HCT116 (cell line): ENCODE data around the gene G6PC2. TPM values are rescaled to one million over a fixed set of nuclear protein-coding genes. Genes with fewer than 3 reads are reported as not detected.

ENCODE experiments used
- ATAC-seq: fragments of 200-7000 bp; cut with Tn5 transposase; 2 replicates; pipeline ENCODE4 v1.9.1; 2020; ENCODE audit warnings: mild to moderate bottlenecking, moderate library complexity
- BruUV-seq: library from RNA; stranded (reverse); fragments of 400-500 nt; replicated peaks from 2 replicates; lab custom pipeline; 2021; lab: Mats Ljungman, UMichigan
- CTCF ChIA-PET: fragments of 300-600 bp; sonication (Branson Sonifier 250); formaldehyde crosslinking; loops from one replicate; lab custom pipeline; 2021; ENCODE audit warnings: antibody characterized with exemption; lab: Charles Lee
- POLR2A ChIA-PET: fragments of 300-600, 350-600 bp; sonication (Branson Sonifier 250); formaldehyde crosslinking; loops from one replicate; lab custom pipeline; 2021; ENCODE audit warnings: antibody characterized with exemption; lab: Charles Lee
- RAD21 ChIA-PET, 2 experiments: fragments of 300-600 bp; sonication (Branson Sonifier 250); formaldehyde crosslinking; loops; one replicate each; lab custom pipeline; 2023; ENCODE audit warnings: low total read pairs in 2 of 2; ENCODE audit not compliant: uncharacterized antibody in 2 of 2, unreplicated experiment in 2 of 2, low non-redundant PET in 1 of 2; lab: Charles Lee
- DNase-seq: peaks from one replicate; pipeline ENCODE4 v3.0.0-alpha.2; 2010; ENCODE audit warnings: low read depth, low spot score
- H2AFZ ChIP-seq: fragments of 200-600 bp; shearing (Covaris generic), sonication (generic); 2 replicates; pipeline ENCODE4 v1.6.1; 2017; ENCODE audit warnings: low read depth, mixed run types, mixed read lengths, antibody characterized with exemption, low read length; ENCODE audit not compliant: poor library complexity, severe bottlenecking
- H3K27ac ChIP-seq: 2 replicates; pipeline ENCODE4 v1.5.1; 2012; ENCODE audit warnings: low read depth, low read length
- H3K27me3 ChIP-seq: fragments of 200-600 bp; sonication (generic); 2 replicates; pipeline ENCODE4 v1.6.1; 2016; ENCODE audit warnings: mixed run types, low read length, mixed read lengths; ENCODE audit not compliant: insufficient read depth
- H3K36me3 ChIP-seq, 2 experiments: fragments of 200-500 bp in 1 of 2; fragments of 200-600 bp in 1 of 2; sonication (Bioruptor generic) in 1 of 2; sonication (generic) in 1 of 2; 2 replicates each; pipeline versions ENCODE4 v1.5.1 to v1.6.1; 2014 to 2016; ENCODE audit warnings: low read length in 2 of 2, inconsistent platforms in 1 of 2, mixed read lengths in 1 of 2, mixed run types in 1 of 2; ENCODE audit not compliant: insufficient read depth in 2 of 2, control insufficient read depth in 1 of 2
- H3K4me1 ChIP-seq, 2 experiments: fragments of 200-600 bp in 1 of 2; sonication (generic) in 1 of 2; 2 replicates each; pipeline versions ENCODE4 v1.5.1 to v1.6.1; 2012 to 2017; ENCODE audit warnings: low read length in 2 of 2, inconsistent platforms in 1 of 2, mild to moderate bottlenecking in 1 of 2, mixed read lengths in 1 of 2, mixed run types in 1 of 2, moderate library complexity in 1 of 2; ENCODE audit not compliant: insufficient read depth in 2 of 2, control insufficient read depth in 1 of 2
- H3K4me2 ChIP-seq: fragments of 200-600 bp; sonication (generic); 2 replicates; pipeline ENCODE4 v1.6.1; 2017; ENCODE audit warnings: mixed run types, low read length, mixed read lengths
- H3K4me3 ChIP-seq, 2 experiments: fragments of 200-600 bp in 1 of 2; sonication (generic) in 1 of 2; replicated peaks in 1 of 2; 2 replicates each; pipeline ENCODE4 v1.5.1; 2011 to 2016; ENCODE audit warnings: low read length in 2 of 2, control low read depth in 1 of 2, low read depth in 1 of 2, mild to moderate bottlenecking in 1 of 2, mixed read lengths in 1 of 2, mixed run types in 1 of 2
- H3K79me2 ChIP-seq: fragments of 200-600 bp; sonication (generic); 2 replicates; pipeline ENCODE4 v1.6.1; 2017; ENCODE audit warnings: mild to moderate bottlenecking, mixed run types, low read length, moderate library complexity, mixed read lengths; ENCODE audit not compliant: insufficient read depth
- H3K9ac ChIP-seq: fragments of 200-600 bp; sonication (generic); 2 replicates; pipeline ENCODE4 v1.6.1; 2016; ENCODE audit warnings: low read length, mixed read lengths
- H3K9me2 ChIP-seq: fragments of 200-600 bp; sonication (generic), shearing (Covaris generic); 2 replicates; pipeline ENCODE4 v1.6.1; 2017; ENCODE audit warnings: mixed run types, mild to moderate bottlenecking, moderate library complexity; ENCODE audit not compliant: insufficient read depth
- H3K9me3 ChIP-seq, 2 experiments: fragments of 200-500 bp in 1 of 2; fragments of 200-600 bp in 1 of 2; sonication (Bioruptor generic) in 1 of 2; sonication (generic) in 1 of 2; 2 replicates each; pipeline ENCODE4 v1.6.1; 2014 to 2017; ENCODE audit warnings: low read length in 2 of 2, mixed read lengths in 2 of 2, inconsistent platforms in 1 of 2, low read depth in 1 of 2, mild to moderate bottlenecking in 1 of 2, mixed run types in 1 of 2, moderate library complexity in 1 of 2; ENCODE audit not compliant: control insufficient read depth in 1 of 2, insufficient read depth in 1 of 2
- H4K20me1 ChIP-seq: fragments of 200-600 bp; sonication (generic), shearing (Covaris generic); 2 replicates; pipeline ENCODE4 v1.6.1; 2017; ENCODE audit warnings: mixed run types, mild to moderate bottlenecking, moderate library complexity; ENCODE audit not compliant: insufficient read depth
- CBX3 ChIP-seq: IDR thresholded peaks from 2 replicates; pipeline ENCODE4 v1.6.1; 2012; ENCODE audit warnings: low read depth
- CEBPB ChIP-seq: IDR thresholded peaks from 2 replicates; pipeline ENCODE4 v1.6.1; 2012; ENCODE audit warnings: low read depth
- EZH2 ChIP-seq: fragments of 200-600 bp; sonication (generic); IDR thresholded peaks from 2 replicates; pipeline ENCODE4 v1.6.1; 2017; ENCODE audit warnings: antibody characterized with exemption, mixed run types
- EZH2phosphoT487 ChIP-seq: fragments of 200-600 bp; IDR thresholded peaks from 2 replicates; pipeline ENCODE4 v1.6.1; 2018; ENCODE audit warnings: antibody characterized with exemption, borderline replicate concordance
- FOSL1 ChIP-seq: IDR thresholded peaks from 2 replicates; pipeline ENCODE4 v1.6.1; 2012; ENCODE audit warnings: low read depth
- JUND ChIP-seq: IDR thresholded peaks from 2 replicates; pipeline ENCODE4 v1.6.1; 2012
- POLR2A ChIP-seq: IDR thresholded peaks from 2 replicates; pipeline ENCODE4 v1.7.0; 2011; ENCODE audit warnings: borderline replicate concordance; ENCODE audit not compliant: insufficient read depth, insufficient read length; ENCODE audit errors: extremely low read depth
- POLR2AphosphoS5 ChIP-seq: IDR thresholded peaks from 2 replicates; pipeline ENCODE4 v1.6.1; 2011; ENCODE audit warnings: mild to moderate bottlenecking, low read depth, low read length, moderate library complexity
- RAD21 ChIP-seq: IDR thresholded peaks from 2 replicates; pipeline ENCODE4 v1.6.1; 2012; ENCODE audit warnings: low read depth, mild to moderate bottlenecking
- SIN3A ChIP-seq: IDR thresholded peaks from 2 replicates; pipeline ENCODE4 v1.6.1; 2012; ENCODE audit warnings: low read depth
- SP1 ChIP-seq: IDR thresholded peaks from 2 replicates; pipeline ENCODE4 v1.6.1; 2012; ENCODE audit warnings: low read depth
- SRF ChIP-seq: IDR thresholded peaks from 2 replicates; pipeline ENCODE4 v1.6.1; 2012; ENCODE audit warnings: low read depth
- YY1 ChIP-seq: IDR thresholded peaks from 2 replicates; pipeline ENCODE4 v1.6.1; 2011; ENCODE audit warnings: low read length, low read depth, moderate library complexity, mild to moderate bottlenecking; ENCODE audit not compliant: insufficient replicate concordance; ENCODE audit errors: extremely low read depth
- ZFX ChIP-seq: fragments of 450-650 bp; IDR thresholded peaks from 2 replicates; pipeline ENCODE4 v1.6.1; 2017
- ZNF274 ChIP-seq: fragments of 200-500 bp; sonication (Bioruptor generic); IDR thresholded peaks from 2 replicates; pipeline ENCODE4 v1.6.1; 2014; ENCODE audit warnings: mild to moderate bottlenecking, low read depth, low read length, inconsistent platforms
- intact Hi-C: fragments of 100-400 bp; cut with micrococcal nuclease; formaldehyde crosslinking; loops from 2 replicates; pipeline ENCODE4 v1.10.0; 2022
- total RNA-seq: library from RNA; stranded (reverse); gene quantifications from one replicate; pipeline ENCODE4 v1.2.1, GENCODE V29; 2021; ENCODE audit not compliant: unreplicated experiment
- TF ChIP-seq, protein P1 (sequence below): IDR thresholded peaks from 2 replicates; pipeline ENCODE4 v1.6.1; 2012
- TF ChIP-seq, protein P2 (sequence below): IDR thresholded peaks from 2 replicates; pipeline ENCODE4 v1.6.1; 2011; ENCODE audit warnings: mild to moderate bottlenecking, low read length, moderate library complexity; ENCODE audit not compliant: insufficient replicate concordance; ENCODE audit errors: extremely low read depth
- TF ChIP-seq, protein P3 (sequence below): IDR thresholded peaks from 2 replicates; pipeline ENCODE4 v1.6.1; 2012
- TF ChIP-seq, protein P4 (sequence below): IDR thresholded peaks from 2 replicates; pipeline ENCODE4 v1.6.1; 2012; ENCODE audit warnings: low read depth
- TF ChIP-seq, protein P5 (sequence below), 3 experiments: fragments of 200-600 bp in 1 of 3; sonication (generic) in 1 of 3; IDR thresholded peaks in 2 of 3; conservative IDR thresholded peaks in 1 of 3; 2 replicates each; pipeline ENCODE4 v1.5.1; 2012 to 2017; ENCODE audit warnings: low read depth in 2 of 3, low read length in 2 of 3, antibody characterized with exemption in 1 of 3, borderline replicate concordance in 1 of 3, control low read depth in 1 of 3, mild to moderate bottlenecking in 1 of 3, mixed read lengths in 1 of 3, mixed run types in 1 of 3, moderate library complexity in 1 of 3; ENCODE audit not compliant: insufficient read depth in 1 of 3

Gene G6PC2
- total RNA-seq, 1 experiment from 2014 or later: not detected

DNA sequence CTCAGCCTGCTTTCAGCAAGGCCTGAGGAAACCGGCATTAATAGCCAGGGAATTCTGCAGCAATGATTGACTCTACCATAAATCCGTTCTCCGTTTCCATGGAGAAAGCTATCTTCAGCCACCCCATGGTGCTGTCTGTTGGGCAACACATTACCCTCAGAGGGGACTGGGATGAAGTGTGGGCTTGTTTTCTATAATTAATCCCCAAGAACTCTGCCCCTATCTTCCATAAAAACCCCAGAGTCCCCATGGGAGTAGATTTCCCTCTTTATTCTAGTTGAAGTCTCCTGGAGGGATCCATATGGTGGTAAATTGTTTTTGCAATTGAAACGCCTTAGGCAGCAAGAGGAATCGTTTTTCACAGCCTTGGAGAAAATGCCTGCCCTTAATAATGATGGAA lies 9.2 kb downstream of the G6PC2 start:
- RAD21 ChIA-PET: no interaction called here
- DNase-seq (no peak), ATAC-seq (no peak)
- Histone ChIP-seq H3K4me1 (no peaks in the 10 kb centered on the region), H3K79me2 (no peaks in the 10 kb centered on the region), H3K4me3 (no peak overlapping the region), H3K9ac (no peak overlapping the region), H3K4me2 (no peak overlapping the region), H3K9me2 (no peaks in the 10 kb centered on the region), H3K36me3 (no peaks in the 10 kb centered on the region), H3K27me3 (no peaks in the 10 kb centered on the region), H3K9me3 (peaks cover 0 to under 1% of the 10 kb centered on the region in 2 experiments; a peak in 1 of 4 replicates), H2AFZ (no peak overlapping the region), H3K27ac (no peak overlapping the region), H4K20me1 (no peaks in the 10 kb centered on the region)
- TF ChIP-seq JUND (no peak), EZH2 (no peak), FOSL1 (no peak), EZH2phosphoT487 (no peak), ZFX (no peak), POLR2A (no peak), SRF (no peak), ZNF274 (no peak), CEBPB (no peak), SP1 (no peak), RAD21 (no peak), CBX3 (no peak), POLR2AphosphoS5 (no peak), YY1 (no peak), SIN3A (no peak)
- TF ChIP-seq, protein P1, sequence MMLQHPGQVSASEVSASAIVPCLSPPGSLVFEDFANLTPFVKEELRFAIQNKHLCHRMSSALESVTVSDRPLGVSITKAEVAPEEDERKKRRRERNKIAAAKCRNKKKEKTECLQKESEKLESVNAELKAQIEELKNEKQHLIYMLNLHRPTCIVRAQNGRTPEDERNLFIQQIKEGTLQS: no peak
- TF ChIP-seq, protein P2, sequence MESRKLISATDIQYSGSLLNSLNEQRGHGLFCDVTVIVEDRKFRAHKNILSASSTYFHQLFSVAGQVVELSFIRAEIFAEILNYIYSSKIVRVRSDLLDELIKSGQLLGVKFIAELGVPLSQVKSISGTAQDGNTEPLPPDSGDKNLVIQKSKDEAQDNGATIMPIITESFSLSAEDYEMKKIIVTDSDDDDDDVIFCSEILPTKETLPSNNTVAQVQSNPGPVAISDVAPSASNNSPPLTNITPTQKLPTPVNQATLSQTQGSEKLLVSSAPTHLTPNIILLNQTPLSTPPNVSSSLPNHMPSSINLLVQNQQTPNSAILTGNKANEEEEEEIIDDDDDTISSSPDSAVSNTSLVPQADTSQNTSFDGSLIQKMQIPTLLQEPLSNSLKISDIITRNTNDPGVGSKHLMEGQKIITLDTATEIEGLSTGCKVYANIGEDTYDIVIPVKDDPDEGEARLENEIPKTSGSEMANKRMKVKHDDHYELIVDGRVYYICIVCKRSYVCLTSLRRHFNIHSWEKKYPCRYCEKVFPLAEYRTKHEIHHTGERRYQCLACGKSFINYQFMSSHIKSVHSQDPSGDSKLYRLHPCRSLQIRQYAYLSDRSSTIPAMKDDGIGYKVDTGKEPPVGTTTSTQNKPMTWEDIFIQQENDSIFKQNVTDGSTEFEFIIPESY: no peak
- TF ChIP-seq, protein P3, sequence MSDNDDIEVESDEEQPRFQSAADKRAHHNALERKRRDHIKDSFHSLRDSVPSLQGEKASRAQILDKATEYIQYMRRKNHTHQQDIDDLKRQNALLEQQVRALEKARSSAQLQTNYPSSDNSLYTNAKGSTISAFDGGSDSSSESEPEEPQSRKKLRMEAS: no peak
- TF ChIP-seq, protein P4, sequence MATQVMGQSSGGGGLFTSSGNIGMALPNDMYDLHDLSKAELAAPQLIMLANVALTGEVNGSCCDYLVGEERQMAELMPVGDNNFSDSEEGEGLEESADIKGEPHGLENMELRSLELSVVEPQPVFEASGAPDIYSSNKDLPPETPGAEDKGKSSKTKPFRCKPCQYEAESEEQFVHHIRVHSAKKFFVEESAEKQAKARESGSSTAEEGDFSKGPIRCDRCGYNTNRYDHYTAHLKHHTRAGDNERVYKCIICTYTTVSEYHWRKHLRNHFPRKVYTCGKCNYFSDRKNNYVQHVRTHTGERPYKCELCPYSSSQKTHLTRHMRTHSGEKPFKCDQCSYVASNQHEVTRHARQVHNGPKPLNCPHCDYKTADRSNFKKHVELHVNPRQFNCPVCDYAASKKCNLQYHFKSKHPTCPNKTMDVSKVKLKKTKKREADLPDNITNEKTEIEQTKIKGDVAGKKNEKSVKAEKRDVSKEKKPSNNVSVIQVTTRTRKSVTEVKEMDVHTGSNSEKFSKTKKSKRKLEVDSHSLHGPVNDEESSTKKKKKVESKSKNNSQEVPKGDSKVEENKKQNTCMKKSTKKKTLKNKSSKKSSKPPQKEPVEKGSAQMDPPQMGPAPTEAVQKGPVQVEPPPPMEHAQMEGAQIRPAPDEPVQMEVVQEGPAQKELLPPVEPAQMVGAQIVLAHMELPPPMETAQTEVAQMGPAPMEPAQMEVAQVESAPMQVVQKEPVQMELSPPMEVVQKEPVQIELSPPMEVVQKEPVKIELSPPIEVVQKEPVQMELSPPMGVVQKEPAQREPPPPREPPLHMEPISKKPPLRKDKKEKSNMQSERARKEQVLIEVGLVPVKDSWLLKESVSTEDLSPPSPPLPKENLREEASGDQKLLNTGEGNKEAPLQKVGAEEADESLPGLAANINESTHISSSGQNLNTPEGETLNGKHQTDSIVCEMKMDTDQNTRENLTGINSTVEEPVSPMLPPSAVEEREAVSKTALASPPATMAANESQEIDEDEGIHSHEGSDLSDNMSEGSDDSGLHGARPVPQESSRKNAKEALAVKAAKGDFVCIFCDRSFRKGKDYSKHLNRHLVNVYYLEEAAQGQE: no peak
- TF ChIP-seq, protein P5, sequence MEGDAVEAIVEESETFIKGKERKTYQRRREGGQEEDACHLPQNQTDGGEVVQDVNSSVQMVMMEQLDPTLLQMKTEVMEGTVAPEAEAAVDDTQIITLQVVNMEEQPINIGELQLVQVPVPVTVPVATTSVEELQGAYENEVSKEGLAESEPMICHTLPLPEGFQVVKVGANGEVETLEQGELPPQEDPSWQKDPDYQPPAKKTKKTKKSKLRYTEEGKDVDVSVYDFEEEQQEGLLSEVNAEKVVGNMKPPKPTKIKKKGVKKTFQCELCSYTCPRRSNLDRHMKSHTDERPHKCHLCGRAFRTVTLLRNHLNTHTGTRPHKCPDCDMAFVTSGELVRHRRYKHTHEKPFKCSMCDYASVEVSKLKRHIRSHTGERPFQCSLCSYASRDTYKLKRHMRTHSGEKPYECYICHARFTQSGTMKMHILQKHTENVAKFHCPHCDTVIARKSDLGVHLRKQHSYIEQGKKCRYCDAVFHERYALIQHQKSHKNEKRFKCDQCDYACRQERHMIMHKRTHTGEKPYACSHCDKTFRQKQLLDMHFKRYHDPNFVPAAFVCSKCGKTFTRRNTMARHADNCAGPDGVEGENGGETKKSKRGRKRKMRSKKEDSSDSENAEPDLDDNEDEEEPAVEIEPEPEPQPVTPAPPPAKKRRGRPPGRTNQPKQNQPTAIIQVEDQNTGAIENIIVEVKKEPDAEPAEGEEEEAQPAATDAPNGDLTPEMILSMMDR (IDR thresholded peaks at IDR 0.05 in 2 of 3, conservative IDR thresholded peaks at IDR 0.05 in 1 of 3; ENCODE audit: borderline replicate concordance in 1 of 3, insufficient read depth in 1 of 3, low read depth in 2 of 3, low read length in 2 of 3): no peak
- POLR2A ChIA-PET: no interaction called here
- BruUV-seq: no TSS peak
- CTCF ChIA-PET: interaction anchor here (0.7 kb wide), 1 partner anchor 11 kb away, joined by 3 read pairs; no protein-coding TSS in a partner anchor
- intact Hi-C loops: loop anchor here (10.0 kb wide), 1 partner anchor 766 kb away; no protein-coding TSS in a partner anchor
